ENCODE measurements around the gene SEC14L5. TPM values are rescaled to one million over a fixed set of nuclear protein-coding genes. Genes with fewer than 3 reads are reported as not detected.

Gene SEC14L5
- total RNA-seq, 6 experiments from 2014 or later = not detected

DNA sequence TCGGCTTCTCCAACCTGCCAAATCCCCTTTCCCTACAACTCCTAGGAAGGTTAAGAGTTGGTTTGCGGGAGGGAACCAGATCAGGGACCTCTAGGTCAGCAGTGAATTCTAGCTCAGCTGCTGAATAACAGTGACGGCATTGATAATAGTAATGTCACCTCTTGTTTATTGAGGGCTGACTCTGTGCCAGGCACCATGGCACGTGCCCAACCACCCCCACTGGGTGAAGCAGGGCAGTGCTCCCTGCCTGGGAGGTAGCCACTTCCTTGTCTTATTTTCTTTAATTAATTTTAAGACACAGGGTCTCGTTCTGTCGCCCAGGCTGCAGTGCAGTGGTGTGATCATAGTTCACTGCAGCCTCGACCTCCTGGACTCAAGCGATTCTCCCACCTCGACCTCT lies 15.6 kb upstream of the SEC14L5 start:
- no peaks in the 10 kb centered on the region for H3K36me3 Mint-ChIP-seq (ENCODE audit: low read depth)
- peak overlapping the region; percentile 77 for H3K4me3 Mint-ChIP-seq
- peaks cover 15% of the 10 kb centered on the region for H3K27me3 Mint-ChIP-seq (ENCODE audit: insufficient read depth)
- H3K27ac Mint-ChIP-seq = peak overlapping the region; percentile 94
- DNase-seq = no peak
- TF ChIP-seq, protein P1, sequence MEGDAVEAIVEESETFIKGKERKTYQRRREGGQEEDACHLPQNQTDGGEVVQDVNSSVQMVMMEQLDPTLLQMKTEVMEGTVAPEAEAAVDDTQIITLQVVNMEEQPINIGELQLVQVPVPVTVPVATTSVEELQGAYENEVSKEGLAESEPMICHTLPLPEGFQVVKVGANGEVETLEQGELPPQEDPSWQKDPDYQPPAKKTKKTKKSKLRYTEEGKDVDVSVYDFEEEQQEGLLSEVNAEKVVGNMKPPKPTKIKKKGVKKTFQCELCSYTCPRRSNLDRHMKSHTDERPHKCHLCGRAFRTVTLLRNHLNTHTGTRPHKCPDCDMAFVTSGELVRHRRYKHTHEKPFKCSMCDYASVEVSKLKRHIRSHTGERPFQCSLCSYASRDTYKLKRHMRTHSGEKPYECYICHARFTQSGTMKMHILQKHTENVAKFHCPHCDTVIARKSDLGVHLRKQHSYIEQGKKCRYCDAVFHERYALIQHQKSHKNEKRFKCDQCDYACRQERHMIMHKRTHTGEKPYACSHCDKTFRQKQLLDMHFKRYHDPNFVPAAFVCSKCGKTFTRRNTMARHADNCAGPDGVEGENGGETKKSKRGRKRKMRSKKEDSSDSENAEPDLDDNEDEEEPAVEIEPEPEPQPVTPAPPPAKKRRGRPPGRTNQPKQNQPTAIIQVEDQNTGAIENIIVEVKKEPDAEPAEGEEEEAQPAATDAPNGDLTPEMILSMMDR (IDR thresholded peaks at IDR 0.05) = no peak
- H3K4me1 Mint-ChIP-seq (ENCODE audit: low read depth) = peaks cover 50% of the 10 kb centered on the region
- H3K9me3 Mint-ChIP-seq = no peaks in the 10 kb centered on the region

DNA sequence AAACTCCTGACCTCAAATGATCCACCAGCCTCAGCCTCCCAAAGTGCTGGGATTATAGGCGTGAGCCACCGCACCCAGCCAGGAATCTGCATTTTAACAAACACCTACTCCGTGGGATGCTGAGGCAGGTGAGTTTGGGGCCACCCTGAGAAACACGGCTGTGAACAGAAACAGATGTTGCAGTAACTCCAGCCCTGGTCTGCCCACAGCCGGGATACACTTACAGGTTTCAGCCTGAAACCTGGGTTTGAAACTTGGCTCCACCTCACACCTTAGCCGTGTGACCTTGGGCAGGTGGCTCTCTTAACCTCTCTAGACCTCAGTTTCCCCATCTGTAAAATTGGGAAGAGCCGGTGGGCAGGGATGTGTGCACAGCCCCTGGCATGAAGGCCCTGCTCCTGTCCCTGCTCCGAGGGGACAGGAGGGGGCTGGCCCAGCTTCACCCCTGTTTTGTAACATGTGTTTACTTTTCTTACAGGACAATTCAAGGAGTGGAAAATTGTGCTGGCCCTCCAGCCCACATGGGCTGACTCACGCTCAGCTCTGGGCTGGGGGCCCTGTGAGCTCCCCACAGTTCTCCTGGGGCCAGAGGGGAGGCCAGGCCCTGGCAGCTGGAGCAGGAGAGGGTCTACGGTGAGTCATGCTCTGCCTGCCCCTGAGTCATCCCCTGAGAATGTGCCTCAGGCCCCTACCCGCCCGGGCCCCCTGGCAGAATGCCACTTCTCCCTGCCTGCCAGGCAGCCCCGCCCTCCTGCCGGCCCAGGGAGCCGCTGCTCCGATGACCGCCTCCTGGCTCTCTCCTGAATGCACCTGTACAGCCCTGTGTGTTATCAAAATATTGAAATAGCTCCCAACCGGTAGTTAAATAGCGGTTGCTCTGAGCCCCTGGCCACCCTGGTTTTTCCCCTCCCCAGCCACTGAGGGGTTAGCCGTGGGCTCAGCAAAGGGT lies 13.5 kb upstream of the SEC14L5 start:
- Mint-ChIP-seq H3K36me3 (ENCODE audit: low read depth) (no peaks in the 10 kb centered on the region), H3K9me3 (no peaks in the 10 kb centered on the region), H3K27me3 (ENCODE audit: insufficient read depth) (peaks cover 3% of the 10 kb centered on the region), H3K4me3 (peak overlapping the region; percentile 83), H3K4me1 (ENCODE audit: low read depth) (peaks cover 45% of the 10 kb centered on the region), H3K27ac (peak overlapping the region; percentile 94)
- DNase-seq = peak; percentile 93
- TF ChIP-seq, protein P1 (IDR thresholded peaks at IDR 0.05) = no peak

DNA sequence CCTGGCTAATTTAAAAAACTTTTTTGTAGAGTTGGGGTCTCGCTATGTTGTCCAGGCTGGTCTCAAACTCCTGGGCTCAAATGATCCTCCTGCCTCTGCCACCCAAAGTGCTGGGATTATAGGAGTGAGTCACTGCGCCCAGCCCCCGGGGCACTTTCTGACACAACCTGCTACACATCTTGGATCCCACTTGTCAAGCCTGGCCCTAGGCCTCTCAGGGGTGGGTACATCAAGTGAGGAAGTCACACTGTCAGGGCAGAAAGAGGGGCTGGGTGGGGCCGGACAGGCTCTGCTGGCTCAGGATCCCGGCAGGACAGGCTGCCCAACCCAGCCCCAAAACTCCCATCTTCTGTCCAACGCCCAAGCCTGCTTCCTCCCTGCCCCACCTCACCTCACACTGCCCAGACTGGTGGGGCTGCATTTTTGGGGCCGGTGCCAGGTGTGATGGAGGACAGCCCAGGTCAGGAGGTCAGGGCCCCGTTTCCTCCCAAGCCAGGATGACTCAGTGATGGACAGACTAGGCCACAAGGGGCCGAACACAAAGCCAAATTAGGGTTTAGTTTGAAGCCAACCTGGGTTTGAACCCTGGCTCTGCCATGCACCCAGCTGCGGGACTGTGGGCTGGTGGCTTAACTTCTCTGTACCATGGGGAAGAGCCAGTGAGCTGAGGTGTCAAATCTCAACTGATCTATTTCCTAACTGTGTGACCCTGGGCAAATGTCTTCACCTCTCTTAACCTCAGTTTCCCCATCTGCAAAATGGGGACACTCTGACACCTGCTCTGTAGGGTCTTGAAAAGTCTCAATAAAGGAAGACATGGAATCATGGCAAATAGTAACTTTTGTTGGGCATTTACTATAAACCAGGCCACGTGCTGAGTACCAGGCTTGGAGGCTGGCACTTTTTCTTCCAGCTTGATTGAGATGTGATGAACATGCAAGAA lies 12.3 kb upstream of the SEC14L5 start:
- no peaks in the 10 kb centered on the region for H3K9me3 Mint-ChIP-seq
- peak overlapping the region; percentile 94 for H3K27ac Mint-ChIP-seq
- H3K36me3 Mint-ChIP-seq (ENCODE audit: low read depth) = no peaks in the 10 kb centered on the region
- peaks cover 3% of the 10 kb centered on the region for H3K27me3 Mint-ChIP-seq (ENCODE audit: insufficient read depth)
- peak; percentile 42 for DNase-seq
- H3K4me3 Mint-ChIP-seq = peak overlapping the region; percentile 83
- H3K4me1 Mint-ChIP-seq (ENCODE audit: low read depth) = peaks cover 45% of the 10 kb centered on the region
- TF ChIP-seq, protein P1 (IDR thresholded peaks at IDR 0.05) = no peak

DNA sequence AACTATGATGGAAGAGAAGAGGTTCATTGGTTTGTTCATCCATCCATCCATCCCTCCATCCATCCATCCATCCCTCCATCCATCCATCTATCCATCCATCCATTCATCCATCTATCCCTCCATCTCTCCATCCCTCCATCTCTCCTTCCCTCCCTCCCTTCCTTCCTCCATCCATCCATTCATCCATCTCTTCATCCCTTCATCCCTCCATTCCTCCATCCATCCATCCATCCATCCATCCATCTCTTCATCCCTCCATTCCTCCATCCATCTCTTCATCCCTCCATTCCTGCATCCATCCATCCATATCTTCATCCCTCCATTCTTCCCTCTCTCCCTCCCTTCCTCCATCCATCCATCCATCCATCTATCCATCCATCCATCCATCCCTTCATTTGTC lies 11.2 kb upstream of the SEC14L5 start:
- peaks cover 39% of the 10 kb centered on the region for H3K4me1 Mint-ChIP-seq (ENCODE audit: low read depth)
- no peak for DNase-seq
- H3K9me3 Mint-ChIP-seq = no peaks in the 10 kb centered on the region
- TF ChIP-seq, protein P1 (IDR thresholded peaks at IDR 0.05) = no peak
- no peak overlapping the region for H3K4me3 Mint-ChIP-seq
- no peak overlapping the region for H3K27ac Mint-ChIP-seq
- H3K27me3 Mint-ChIP-seq (ENCODE audit: insufficient read depth) = peaks cover 2% of the 10 kb centered on the region
- no peaks in the 10 kb centered on the region for H3K36me3 Mint-ChIP-seq (ENCODE audit: low read depth)

DNA sequence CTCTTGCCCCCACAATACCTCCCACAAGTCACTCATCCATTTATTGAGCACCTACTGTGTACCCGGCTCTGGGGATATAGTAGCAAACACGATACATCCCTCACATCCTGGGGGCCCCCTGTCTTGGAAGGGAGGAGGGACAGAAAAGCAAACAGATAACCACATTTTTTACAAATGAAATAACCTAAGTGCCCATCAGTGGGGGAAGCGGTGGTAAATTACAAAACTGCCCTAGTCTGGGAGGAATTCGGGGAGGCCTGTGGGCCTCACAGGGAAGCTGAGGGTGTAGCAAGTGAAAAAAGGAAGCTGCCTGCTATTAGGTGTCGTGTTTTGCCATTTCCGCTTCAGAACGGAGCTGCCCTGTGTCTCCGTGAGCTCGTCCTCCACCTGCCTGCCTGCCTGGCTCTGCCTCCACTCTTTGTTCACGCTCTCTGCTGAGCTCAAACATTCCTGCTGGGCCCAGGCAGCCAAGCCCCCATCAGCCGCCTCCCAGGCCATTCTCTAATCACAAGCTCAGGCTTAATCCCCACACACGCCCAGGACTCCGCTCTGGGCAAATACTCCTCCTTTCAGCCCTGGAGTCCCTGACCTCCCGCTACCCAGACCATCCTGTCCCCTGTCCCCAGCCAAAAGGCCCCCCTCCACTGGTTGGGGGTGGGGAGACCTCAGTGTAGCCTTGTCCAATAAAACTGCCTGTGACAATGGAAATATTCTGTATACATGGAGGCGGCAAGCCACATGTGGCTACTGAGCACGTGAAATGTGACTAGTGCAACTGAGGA lies 10.2 kb upstream of the SEC14L5 start:
- H3K4me1 Mint-ChIP-seq (ENCODE audit: low read depth) = peaks cover 33% of the 10 kb centered on the region
- H3K4me3 Mint-ChIP-seq = no peak overlapping the region
- no peak overlapping the region for H3K27ac Mint-ChIP-seq
- TF ChIP-seq, protein P1 (IDR thresholded peaks at IDR 0.05) = no peak
- peaks cover 3% of the 10 kb centered on the region for H3K27me3 Mint-ChIP-seq (ENCODE audit: insufficient read depth)
- no peaks in the 10 kb centered on the region for H3K9me3 Mint-ChIP-seq
- no peaks in the 10 kb centered on the region for H3K36me3 Mint-ChIP-seq (ENCODE audit: low read depth)
- no peak for DNase-seq

Measured in HFFc6 (cell line).